Memory B cell (primary cell): ENCODE results near the gene CCDC69.
"Not testable (repeated sequence)": the region's sequence is repeated elsewhere in the genome, so short reads cannot be mapped to it uniquely, and the experiment has no call there.

Source experiments
- ATAC-seq: fragments of 150-1000 bp; cut with Tn5 transposase; 2 replicates; pipeline ENCODE4 v1.10.0; 2021; ENCODE audit warnings: low read depth, mild to moderate bottlenecking, moderate library complexity
- DNase-seq, 2 donors: peaks; one replicate each; pipeline ENCODE4 v3.0.0; 2022; ENCODE audit warnings: low spot score in 2 of 2
- H3K27ac Mint-ChIP-seq: one replicate; pipeline ENCODE4 v1.8.0; 2022; ENCODE audit warnings: mild to moderate bottlenecking, moderate library complexity, mixed read lengths
- H3K27me3 Mint-ChIP-seq: one replicate; pipeline ENCODE4 v1.8.0; 2022; ENCODE audit warnings: mixed read lengths
- H3K36me3 Mint-ChIP-seq: one replicate; pipeline ENCODE4 v1.8.0; 2022; ENCODE audit warnings: mild to moderate bottlenecking, mixed read lengths
- H3K4me1 Mint-ChIP-seq: one replicate; pipeline ENCODE4 v1.8.0; 2022; ENCODE audit warnings: mixed read lengths
- H3K4me3 Mint-ChIP-seq: one replicate; pipeline ENCODE4 v1.8.0; 2022; ENCODE audit warnings: mild to moderate bottlenecking, moderate library complexity, mixed read lengths
- H3K9me3 Mint-ChIP-seq: one replicate; pipeline ENCODE4 v1.8.0; 2022; ENCODE audit warnings: mixed read lengths

Gene CCDC69

DNA sequence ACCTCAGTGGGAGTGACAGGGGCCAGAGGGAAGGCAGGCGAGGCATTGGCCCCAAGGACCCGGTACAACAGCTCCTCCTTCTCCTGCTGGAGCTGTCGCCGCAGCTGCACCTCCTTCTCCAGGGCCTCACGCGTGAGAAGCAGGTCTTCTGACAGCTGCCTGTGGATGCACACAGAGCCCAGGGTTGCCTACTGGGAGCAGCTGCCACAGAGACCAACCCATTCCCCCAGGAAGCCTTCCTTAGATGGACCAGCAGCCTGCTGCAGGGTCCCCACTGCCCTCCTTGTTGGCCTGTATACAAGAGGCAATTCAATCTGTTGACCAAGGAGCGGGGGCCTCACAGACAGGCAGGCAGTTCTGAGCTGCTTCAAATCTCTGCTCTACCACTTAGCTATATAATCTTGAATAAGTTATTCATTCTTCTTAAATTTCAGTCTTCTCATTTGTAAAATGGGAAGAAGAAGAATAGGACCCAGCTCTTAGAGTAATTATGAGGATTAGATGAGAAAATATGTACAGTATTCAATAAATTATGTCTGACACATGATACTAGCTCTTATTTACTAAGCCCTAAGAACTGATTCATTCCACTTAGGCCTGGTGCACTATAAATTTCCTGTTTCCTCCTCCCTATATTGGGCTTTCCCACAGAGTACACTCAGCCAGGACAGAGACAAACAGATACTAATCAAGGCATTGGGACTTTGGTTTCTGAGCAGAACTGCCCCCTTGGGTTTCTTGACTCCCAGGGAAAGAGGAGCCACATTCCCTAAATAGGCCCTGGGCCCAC is 40.2 kb downstream of the CCDC69 start:
- no peak for DNase-seq
- H3K36me3 Mint-ChIP-seq: peaks cover 42% of the 10 kb centered on the region
- peaks cover 22% of the 10 kb centered on the region for H3K4me1 Mint-ChIP-seq
- H3K27ac Mint-ChIP-seq: no peak overlapping the region
- ATAC-seq: no peak
- H3K9me3 Mint-ChIP-seq: no peaks in the 10 kb centered on the region
- H3K4me3 Mint-ChIP-seq: no peak overlapping the region
- H3K27me3 Mint-ChIP-seq: no peaks in the 10 kb centered on the region

DNA sequence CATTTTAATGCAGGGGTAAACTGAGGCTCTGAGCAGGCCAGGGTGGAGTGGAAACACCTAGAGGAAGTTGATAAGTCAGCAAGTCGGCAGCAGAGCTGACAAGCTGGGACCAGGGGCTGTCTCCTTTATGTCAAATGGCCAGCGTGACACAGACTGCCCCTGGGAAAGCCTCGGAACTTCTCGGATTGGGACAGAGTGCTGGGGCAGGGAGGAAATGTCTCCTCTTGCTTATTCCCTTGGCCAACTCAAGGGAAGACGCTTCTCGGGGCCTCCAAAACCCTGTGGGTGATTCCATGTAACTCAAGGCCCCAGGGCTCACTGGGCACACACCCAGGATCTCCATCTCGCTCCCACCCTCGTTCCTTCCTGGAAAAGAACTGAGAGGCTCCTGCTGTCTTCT is 40.9 kb downstream of the CCDC69 start:
- ATAC-seq (no peak), DNase-seq (no peak)
- Mint-ChIP-seq H3K9me3 (no peaks in the 10 kb centered on the region), H3K27ac (no peak overlapping the region), H3K4me1 (peaks cover 29% of the 10 kb centered on the region), H3K4me3 (no peak overlapping the region), H3K36me3 (peaks cover 44% of the 10 kb centered on the region), H3K27me3 (no peaks in the 10 kb centered on the region)

GRCh38 chr5:151182524-151182900 is 41.4 kb downstream of the CCDC69 start:
- H3K27ac Mint-ChIP-seq: peak overlapping the region; percentile 21
- peaks cover 42% of the 10 kb centered on the region for H3K36me3 Mint-ChIP-seq
- ATAC-seq (no peak), DNase-seq (no peak)
- H3K27me3 Mint-ChIP-seq: no peaks in the 10 kb centered on the region
- H3K4me1 Mint-ChIP-seq: peaks cover 32% of the 10 kb centered on the region
- no peak overlapping the region for H3K4me3 Mint-ChIP-seq
- no peaks in the 10 kb centered on the region for H3K9me3 Mint-ChIP-seq

- Mint-ChIP-seq H3K4me3 (no peak overlapping the region), H3K27me3 (no peaks in the 10 kb centered on the region), H3K9me3 (no peaks in the 10 kb centered on the region), H3K4me1 (peaks cover 32% of the 10 kb centered on the region), H3K27ac (peak overlapping the region; percentile 21), H3K36me3 (peaks cover 40% of the 10 kb centered on the region)
- DNase-seq (no peak), ATAC-seq (no peak)
These were observed 41.9 kb downstream of the CCDC69 start for GRCh38 chr5:151181818-151182523.

DNA sequence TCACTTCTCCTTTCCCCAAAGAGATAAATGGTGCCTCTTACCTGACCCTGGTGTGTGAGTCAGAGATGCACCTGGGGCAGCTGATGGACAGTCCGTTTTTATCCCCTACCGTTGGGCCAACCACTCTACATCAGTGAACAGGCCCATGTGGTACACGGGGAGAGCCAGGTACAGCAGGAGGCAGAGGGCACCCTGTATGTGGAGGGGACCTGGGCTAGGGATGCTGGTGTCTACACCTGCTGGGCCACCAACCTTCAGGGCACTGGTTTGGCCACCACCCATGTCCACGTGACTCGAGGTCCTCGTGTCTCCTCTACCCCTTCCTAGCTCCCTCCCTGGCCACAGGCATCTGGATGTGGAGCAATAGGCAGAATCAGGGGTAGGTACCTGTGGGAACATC is 43.6 kb downstream of the CCDC69 start:
- peaks cover 23% of the 10 kb centered on the region for H3K4me1 Mint-ChIP-seq
- no peak overlapping the region for H3K4me3 Mint-ChIP-seq
- no peaks in the 10 kb centered on the region for H3K9me3 Mint-ChIP-seq
- no peaks in the 10 kb centered on the region for H3K27me3 Mint-ChIP-seq
- no peak for ATAC-seq
- no peak overlapping the region for H3K27ac Mint-ChIP-seq
- peaks cover 27% of the 10 kb centered on the region for H3K36me3 Mint-ChIP-seq
- no peak for DNase-seq

DNA sequence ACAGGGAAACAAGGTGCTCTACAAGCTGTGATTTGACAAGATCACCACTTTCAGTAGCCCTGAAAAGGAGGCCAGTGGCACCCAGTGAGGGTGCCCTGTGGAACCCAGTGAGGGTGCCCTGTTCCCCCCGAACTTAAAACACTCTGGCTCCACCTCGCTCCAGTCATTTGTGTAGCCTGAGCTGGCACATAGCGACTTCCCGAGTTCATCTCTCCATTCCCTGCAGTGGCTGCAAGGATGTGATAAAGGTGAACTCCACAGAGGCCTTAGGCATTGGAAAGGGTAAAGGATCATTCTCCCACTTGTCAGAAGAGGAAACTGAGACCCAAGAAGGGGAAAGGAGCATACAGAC is 44.4 kb downstream of the CCDC69 start:
- Mint-ChIP-seq H3K27me3 (no peaks in the 10 kb centered on the region), H3K27ac (no peak overlapping the region), H3K36me3 (peaks cover 28% of the 10 kb centered on the region), H3K4me1 (peaks cover 23% of the 10 kb centered on the region), H3K4me3 (no peak overlapping the region), H3K9me3 (no peaks in the 10 kb centered on the region)
- ATAC-seq (no peak), DNase-seq (no peak)

DNA sequence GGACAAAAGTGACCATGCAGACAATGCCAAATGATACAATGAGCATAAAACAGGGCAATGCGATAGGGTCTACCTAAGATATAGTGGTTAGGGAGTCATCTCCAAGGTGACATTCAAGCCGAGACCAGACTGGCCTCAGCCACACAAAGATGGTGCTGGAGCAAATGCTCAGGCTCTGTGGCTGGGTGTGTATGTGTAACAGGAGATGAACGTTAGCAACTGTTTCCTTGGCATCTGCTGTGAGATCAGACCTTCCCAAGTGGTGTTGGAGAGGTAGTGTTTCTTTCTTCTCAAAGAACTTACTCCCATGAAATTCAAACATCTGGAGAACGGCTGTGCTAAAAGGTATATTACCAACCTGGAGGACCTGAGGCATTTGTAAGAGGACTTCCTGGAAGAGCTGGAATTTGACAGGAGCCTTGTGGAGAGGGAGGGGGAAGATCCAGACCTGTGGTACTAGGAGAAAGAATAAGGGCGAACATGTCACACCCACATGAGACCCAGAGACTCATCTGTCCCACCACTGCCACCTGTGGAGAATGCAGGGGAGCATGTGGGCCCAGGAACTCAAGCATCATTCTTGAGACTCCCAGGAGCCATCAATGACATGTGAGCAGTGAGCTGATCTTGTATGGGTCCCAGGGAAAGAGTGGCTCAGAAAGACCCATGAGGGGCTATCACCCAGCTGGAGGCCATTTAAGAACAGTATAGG is 45.0 kb downstream of the CCDC69 start:
- Mint-ChIP-seq H3K27ac (peak overlapping the region; percentile 48), H3K9me3 (no peaks in the 10 kb centered on the region), H3K36me3 (peaks cover 31% of the 10 kb centered on the region), H3K4me3 (no peak overlapping the region), H3K4me1 (peaks cover 25% of the 10 kb centered on the region), H3K27me3 (no peaks in the 10 kb centered on the region)
- no peak for ATAC-seq
- no peak for DNase-seq

DNA sequence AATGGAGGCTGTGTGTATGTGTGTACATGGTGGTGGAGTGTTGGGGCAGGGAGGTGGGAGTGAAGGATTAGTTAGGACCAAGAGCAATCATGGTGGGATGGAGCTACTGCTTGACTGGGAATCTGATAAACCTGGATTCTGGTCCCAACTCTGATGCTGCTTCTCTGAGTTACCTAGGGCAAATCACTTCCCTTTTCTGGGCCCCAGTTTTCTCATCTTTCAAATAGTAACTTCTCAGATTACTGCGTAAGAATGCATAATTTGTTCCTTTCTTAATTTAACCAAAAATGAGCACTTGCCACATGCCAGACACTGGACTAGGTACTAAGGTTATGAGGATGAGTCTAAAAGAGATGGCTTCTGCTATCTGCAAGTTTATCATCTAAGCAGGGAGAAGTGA is 45.5 kb downstream of the CCDC69 start:
- Mint-ChIP-seq H3K27me3 (no peaks in the 10 kb centered on the region), H3K9me3 (no peaks in the 10 kb centered on the region), H3K4me3 (no peak overlapping the region), H3K4me1 (peaks cover 26% of the 10 kb centered on the region), H3K27ac (peak overlapping the region; percentile 48), H3K36me3 (peaks cover 31% of the 10 kb centered on the region)
- DNase-seq (no peak), ATAC-seq (no peak)

DNA sequence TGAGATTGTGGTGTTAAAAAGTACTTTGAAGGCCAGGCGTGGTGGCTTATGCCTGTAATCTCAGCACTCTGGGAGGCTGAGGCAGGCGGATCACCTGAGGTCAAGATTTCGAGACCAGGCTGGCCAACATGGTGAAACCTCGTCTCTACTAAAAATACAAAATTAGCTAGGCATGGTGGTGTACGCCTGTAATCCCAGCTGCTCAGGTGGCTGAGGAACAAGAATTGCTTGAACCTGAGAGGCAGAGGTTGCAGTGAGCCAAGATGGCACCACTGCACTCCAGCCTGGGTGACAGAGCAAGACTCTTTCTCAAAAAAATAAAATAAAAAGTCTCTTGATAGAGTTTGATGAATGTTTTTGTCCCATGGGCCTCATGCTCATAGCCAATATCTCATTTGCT is 47.6 kb downstream of the CCDC69 start:
- peaks cover 23% of the 10 kb centered on the region for H3K4me1 Mint-ChIP-seq
- H3K27ac Mint-ChIP-seq, H3K9me3 Mint-ChIP-seq: not testable (repeated sequence)

DNA sequence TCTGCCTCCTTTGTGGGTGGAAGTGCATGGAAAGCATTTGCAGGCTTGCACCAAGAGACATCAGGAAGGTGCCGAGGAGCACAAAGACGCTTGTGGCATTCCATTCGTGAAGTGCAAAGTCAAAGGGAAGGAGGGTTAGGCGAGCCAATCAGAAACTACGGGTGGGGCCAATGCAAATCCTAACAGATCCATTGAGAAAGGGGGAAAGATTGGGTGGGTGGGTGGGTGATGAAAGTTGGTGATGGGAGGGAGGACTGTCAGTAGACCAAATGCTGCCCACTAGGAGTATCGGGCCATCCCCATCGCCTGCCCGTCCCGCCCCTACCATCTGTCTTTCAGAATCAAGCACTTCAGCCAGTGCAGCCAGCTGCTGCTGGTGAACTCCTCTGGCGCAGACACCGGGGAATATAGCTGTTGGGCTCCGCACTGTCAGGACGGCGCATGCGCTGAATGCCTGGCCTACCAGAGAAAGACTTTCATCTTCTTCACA is 49.2 kb downstream of the CCDC69 start:
- Mint-ChIP-seq H3K36me3 (peaks cover 17% of the 10 kb centered on the region), H3K4me3 (no peak overlapping the region), H3K9me3 (no peaks in the 10 kb centered on the region), H3K27ac (no peak overlapping the region), H3K27me3 (no peaks in the 10 kb centered on the region), H3K4me1 (peaks cover 27% of the 10 kb centered on the region)
- ATAC-seq (no peak), DNase-seq (no peak)

More for the DNA sequence above, 47.6 kb downstream of the CCDC69 start:
- H3K27me3 Mint-ChIP-seq, DNase-seq, H3K4me3 Mint-ChIP-seq, ATAC-seq: not testable (repeated sequence)
- peaks cover 19% of the 10 kb centered on the region for H3K36me3 Mint-ChIP-seq

DNA sequence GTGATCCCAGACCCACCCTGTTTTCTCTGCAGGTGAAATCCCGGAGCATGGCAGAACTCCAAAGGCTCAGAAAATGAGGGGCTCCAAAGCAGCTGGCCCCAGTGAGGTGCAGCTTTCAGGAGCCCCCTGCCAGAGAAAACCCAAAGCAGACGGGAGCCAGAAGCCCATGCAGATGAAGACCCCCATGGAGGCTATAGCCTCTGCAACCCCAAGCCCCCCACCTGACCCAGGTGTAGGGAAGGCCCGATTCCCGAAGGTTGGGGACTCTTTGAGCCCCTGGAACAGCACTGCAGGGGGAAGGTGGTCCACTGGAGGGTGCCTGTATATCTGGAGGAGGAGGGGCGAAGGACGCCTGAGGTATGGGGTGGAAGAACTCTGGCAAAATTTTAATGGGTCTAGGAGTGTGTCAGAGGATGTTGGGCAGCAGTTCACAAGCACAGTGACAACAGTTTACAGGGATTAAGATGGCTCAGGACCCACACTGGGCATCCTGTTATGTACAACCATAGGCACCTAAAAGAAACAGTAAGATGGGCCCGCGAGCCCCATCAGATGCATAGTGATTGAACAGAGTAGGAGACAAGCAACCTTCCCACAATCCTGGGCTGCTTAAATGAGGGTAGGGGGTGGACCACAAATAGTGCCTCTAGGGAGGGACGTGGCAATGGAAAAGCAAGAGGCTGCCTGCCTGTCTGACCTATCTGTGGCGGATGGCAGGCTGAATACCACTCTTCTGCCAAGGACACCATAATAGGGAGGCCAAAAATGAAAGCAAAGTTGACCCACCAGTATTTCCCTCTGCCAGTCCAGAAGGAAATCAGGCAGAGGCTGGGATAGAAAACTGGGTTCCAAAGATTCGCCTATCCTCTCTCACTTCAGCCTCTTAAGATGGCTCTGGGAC is 49.9 kb downstream of the CCDC69 start:
- Mint-ChIP-seq H3K27ac (no peak overlapping the region), H3K36me3 (peaks cover 15% of the 10 kb centered on the region), H3K4me3 (no peak overlapping the region), H3K27me3 (no peaks in the 10 kb centered on the region), H3K9me3 (no peaks in the 10 kb centered on the region), H3K4me1 (peaks cover 30% of the 10 kb centered on the region)
- DNase-seq (no peak), ATAC-seq (no peak)

GRCh38 chr5:151171529-151171928 is 52.4 kb downstream of the CCDC69 start:
- Mint-ChIP-seq H3K9me3 (no peaks in the 10 kb centered on the region), H3K36me3 (peaks cover 4% of the 10 kb centered on the region), H3K4me3 (no peak overlapping the region), H3K27ac (no peak overlapping the region), H3K4me1 (peaks cover 20% of the 10 kb centered on the region), H3K27me3 (no peaks in the 10 kb centered on the region)
- ATAC-seq (no peak), DNase-seq (no peak)

GRCh38 chr5:151168602-151169344 is 55.1 kb downstream of the CCDC69 start:
- no peak for ATAC-seq
- H3K9me3 Mint-ChIP-seq: no peaks in the 10 kb centered on the region
- H3K36me3 Mint-ChIP-seq: no peaks in the 10 kb centered on the region
- peaks cover 19% of the 10 kb centered on the region for H3K4me1 Mint-ChIP-seq
- H3K4me3 Mint-ChIP-seq: no peak overlapping the region
- DNase-seq: no peak
- no peaks in the 10 kb centered on the region for H3K27me3 Mint-ChIP-seq
- no peak overlapping the region for H3K27ac Mint-ChIP-seq
